MCF 10A (cell line): Measurements from ENCODE around the gene GJB5. TPM values are rescaled to one million over a fixed set of nuclear protein-coding genes. Genes with fewer than 3 reads are reported as not detected.

Source experiments
- BruUV-seq: library from RNA; stranded (reverse); fragments of 400-500 nt; replicated peaks from 2 replicates; lab custom pipeline; 2021; lab: Mats Ljungman, UMichigan
- CTCF ChIA-PET: fragments of 300-600 bp; sonication (Branson Sonifier 250); formaldehyde crosslinking; extraction: SDS; loops from one replicate; lab custom pipeline; 2021; ENCODE audit warnings: antibody characterized with exemption, inconsistent platforms; lab: Yijun Ruan, JAX
- POLR2A ChIA-PET: fragments of 300-600, 350-650 bp; sonication (Branson Sonifier 250); formaldehyde crosslinking; extraction: SDS; loops from one replicate; lab custom pipeline; 2020; ENCODE audit warnings: antibody characterized with exemption, inconsistent platforms; lab: Yijun Ruan, JAX
- DNase-seq: peaks from one replicate; pipeline ENCODE4 v3.0.0-alpha.2; 2018; ENCODE audit not compliant: unreplicated experiment
- H3K27ac Mint-ChIP-seq: one replicate; pipeline ENCODE4 v1.8.0; 2022; ENCODE audit warnings: mild to moderate bottlenecking, low read depth, mixed read lengths; ENCODE audit not compliant: unreplicated experiment
- H3K27me3 Mint-ChIP-seq: one replicate; pipeline ENCODE4 v1.8.0; 2022; ENCODE audit warnings: mixed read lengths; ENCODE audit not compliant: insufficient read depth, unreplicated experiment
- H3K36me3 Mint-ChIP-seq: one replicate; pipeline ENCODE4 v1.8.0; 2022; ENCODE audit warnings: mild to moderate bottlenecking, moderate library complexity, mixed read lengths; ENCODE audit not compliant: insufficient read depth, unreplicated experiment
- H3K4me1 Mint-ChIP-seq: one replicate; pipeline ENCODE4 v1.8.0; 2022; ENCODE audit warnings: mixed read lengths; ENCODE audit not compliant: insufficient read depth, unreplicated experiment
- H3K4me3 Mint-ChIP-seq: one replicate; pipeline ENCODE4 v1.8.0; 2022; ENCODE audit warnings: mild to moderate bottlenecking, moderate library complexity, mixed read lengths; ENCODE audit not compliant: unreplicated experiment
- H3K9me3 Mint-ChIP-seq: one replicate; pipeline ENCODE4 v1.8.0; 2022; ENCODE audit warnings: mixed read lengths; ENCODE audit not compliant: unreplicated experiment
- intact Hi-C: fragments of 100-400 bp; cut with micrococcal nuclease; formaldehyde crosslinking; loops from 2 replicates; pipeline ENCODE4 v1.14.1; 2022
- total RNA-seq: library from RNA; stranded (reverse); gene quantifications from 2 replicates; pipeline ENCODE4 v1.2.3, GENCODE V29; 2022
- TF ChIP-seq, protein P1 (sequence below): fragments of 200-600 bp; IDR thresholded peaks from one replicate; pipeline ENCODE4 v1.8.0; 2022; ENCODE audit warnings: antibody characterized with exemption, mild to moderate bottlenecking; ENCODE audit not compliant: unreplicated experiment

GJB5 gene
- total RNA-seq, 1 experiment from 2014 or later = 33.2 TPM

GRCh38 chr1:34758751-34759150 is 3.9 kb downstream of the GJB5 start:
- Mint-ChIP-seq H3K36me3 (no peaks in the 10 kb centered on the region), H3K4me1 (peaks cover 24% of the 10 kb centered on the region), H3K27ac (peak overlapping the region; percentile 33), H3K9me3 (peaks cover 4% of the 10 kb centered on the region), H3K27me3 (no peaks in the 10 kb centered on the region), H3K4me3 (no peak overlapping the region)
- no peak for DNase-seq
- intact Hi-C loops = no loop called here
- ChIA-PET CTCF (interaction anchor here (0.5 to 1.4 kb wide), 4 partner anchors 94 to 863 kb away, joined by 3 to 5 read pairs (median 4); partner anchors contain the start of genes NCDN and SMIM12), POLR2A (no interaction called here)
- BruUV-seq = no TSS peak
- TF ChIP-seq, protein P1, sequence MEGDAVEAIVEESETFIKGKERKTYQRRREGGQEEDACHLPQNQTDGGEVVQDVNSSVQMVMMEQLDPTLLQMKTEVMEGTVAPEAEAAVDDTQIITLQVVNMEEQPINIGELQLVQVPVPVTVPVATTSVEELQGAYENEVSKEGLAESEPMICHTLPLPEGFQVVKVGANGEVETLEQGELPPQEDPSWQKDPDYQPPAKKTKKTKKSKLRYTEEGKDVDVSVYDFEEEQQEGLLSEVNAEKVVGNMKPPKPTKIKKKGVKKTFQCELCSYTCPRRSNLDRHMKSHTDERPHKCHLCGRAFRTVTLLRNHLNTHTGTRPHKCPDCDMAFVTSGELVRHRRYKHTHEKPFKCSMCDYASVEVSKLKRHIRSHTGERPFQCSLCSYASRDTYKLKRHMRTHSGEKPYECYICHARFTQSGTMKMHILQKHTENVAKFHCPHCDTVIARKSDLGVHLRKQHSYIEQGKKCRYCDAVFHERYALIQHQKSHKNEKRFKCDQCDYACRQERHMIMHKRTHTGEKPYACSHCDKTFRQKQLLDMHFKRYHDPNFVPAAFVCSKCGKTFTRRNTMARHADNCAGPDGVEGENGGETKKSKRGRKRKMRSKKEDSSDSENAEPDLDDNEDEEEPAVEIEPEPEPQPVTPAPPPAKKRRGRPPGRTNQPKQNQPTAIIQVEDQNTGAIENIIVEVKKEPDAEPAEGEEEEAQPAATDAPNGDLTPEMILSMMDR = no peak

DNA sequence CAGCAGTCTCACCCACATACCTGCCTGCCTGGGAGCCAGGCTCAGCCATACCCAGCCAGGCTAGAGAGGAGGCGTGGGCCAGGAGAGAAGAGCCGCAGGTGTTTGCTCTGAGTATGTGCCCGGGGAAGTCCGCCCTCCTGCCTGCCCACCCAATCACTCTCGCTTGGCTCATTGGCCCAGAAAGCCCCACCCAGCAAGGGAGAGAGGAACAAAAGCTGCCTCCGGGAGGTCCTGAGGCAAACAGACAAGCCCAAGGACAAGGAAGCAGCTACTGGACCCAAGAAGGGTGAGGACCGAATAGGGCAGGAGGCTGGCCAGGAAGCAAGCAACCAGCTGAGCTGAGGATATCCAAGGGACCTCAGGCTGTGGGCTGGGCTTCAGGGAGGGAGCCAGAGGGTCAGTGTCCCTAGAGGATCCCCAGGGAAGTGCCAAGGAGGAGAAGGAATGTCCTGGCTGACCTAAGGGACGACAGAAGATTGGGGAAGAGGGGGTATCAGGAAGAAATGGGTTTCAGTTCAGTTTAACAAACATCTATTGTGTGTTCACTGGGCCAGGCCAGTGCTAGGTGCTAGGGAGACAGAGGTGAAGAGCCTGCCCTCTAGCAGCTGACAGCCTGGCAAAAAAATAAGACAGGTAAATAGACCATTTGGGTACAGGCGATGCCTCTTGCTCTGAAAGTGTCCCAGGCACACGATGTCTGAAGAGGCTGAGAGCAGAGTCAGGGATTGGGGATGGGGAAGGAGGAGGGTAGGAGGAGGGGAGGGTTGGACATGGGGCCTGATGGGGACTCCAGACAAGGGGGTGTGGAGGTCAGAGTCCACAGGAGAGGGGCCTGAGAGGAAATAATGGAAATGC is 4.9 kb downstream of the GJB5 start, which contains the start of gene GJB4:
TSS of gene GJB4 (plus strand) at position 238 of the 855 bp plus-strand sequence. CDS start 1,515 bp downstream, outside the sequence.
- TF ChIP-seq, protein P1 = no peak

DNA sequence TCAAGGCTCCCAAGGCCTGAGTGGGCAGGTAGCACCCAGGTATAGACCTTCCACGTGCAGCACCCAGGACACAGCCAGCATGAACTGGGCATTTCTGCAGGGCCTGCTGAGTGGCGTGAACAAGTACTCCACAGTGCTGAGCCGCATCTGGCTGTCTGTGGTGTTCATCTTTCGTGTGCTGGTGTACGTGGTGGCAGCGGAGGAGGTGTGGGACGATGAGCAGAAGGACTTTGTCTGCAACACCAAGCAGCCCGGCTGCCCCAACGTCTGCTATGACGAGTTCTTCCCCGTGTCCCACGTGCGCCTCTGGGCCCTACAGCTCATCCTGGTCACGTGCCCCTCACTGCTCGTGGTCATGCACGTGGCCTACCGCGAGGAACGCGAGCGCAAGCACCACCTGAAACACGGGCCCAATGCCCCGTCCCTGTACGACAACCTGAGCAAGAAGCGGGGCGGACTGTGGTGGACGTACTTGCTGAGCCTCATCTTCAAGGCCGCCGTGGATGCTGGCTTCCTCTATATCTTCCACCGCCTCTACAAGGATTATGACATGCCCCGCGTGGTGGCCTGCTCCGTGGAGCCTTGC is 6.4 kb downstream of the GJB5 start:
- ChIA-PET CTCF (interaction anchor here (0.6 to 1.8 kb wide), 3 partner anchors 18 to 25 kb away, joined by 3 to 8 read pairs (median 4); no protein-coding TSS in a partner anchor), POLR2A (no interaction called here)
- Mint-ChIP-seq H3K4me3 (no peak overlapping the region), H3K9me3 (no peaks in the 10 kb centered on the region), H3K4me1 (peaks cover 21% of the 10 kb centered on the region), H3K36me3 (no peaks in the 10 kb centered on the region), H3K27ac (no peak overlapping the region), H3K27me3 (no peaks in the 10 kb centered on the region)
- no TSS peak for BruUV-seq
- intact Hi-C loops = no loop called here
- TF ChIP-seq, protein P1 = no peak
- DNase-seq = no peak

More for the DNA sequence above, 4.9 kb downstream of the GJB5 start, which contains the start of gene GJB4:
- peak; percentile 22 for DNase-seq
- Mint-ChIP-seq H3K4me3 (no peak within 1 kb of the TSS), H3K9me3 (no peaks in the 10 kb centered on the region), H3K36me3 (no peaks in the 10 kb centered on the region), H3K27me3 (no peaks in the 10 kb centered on the region), H3K4me1 (peaks cover 21% of the 10 kb centered on the region), H3K27ac (peak within 1 kb of the TSS; percentile 33)
- no TSS peak for BruUV-seq
- intact Hi-C loops = no loop called here
- ChIA-PET POLR2A (no interaction called here), CTCF (interaction anchor here (0.7 to 1.3 kb wide), 2 partner anchors 93 to 1201 kb away, joined by 4 to 6 read pairs; no protein-coding TSS in a partner anchor)

DNA sequence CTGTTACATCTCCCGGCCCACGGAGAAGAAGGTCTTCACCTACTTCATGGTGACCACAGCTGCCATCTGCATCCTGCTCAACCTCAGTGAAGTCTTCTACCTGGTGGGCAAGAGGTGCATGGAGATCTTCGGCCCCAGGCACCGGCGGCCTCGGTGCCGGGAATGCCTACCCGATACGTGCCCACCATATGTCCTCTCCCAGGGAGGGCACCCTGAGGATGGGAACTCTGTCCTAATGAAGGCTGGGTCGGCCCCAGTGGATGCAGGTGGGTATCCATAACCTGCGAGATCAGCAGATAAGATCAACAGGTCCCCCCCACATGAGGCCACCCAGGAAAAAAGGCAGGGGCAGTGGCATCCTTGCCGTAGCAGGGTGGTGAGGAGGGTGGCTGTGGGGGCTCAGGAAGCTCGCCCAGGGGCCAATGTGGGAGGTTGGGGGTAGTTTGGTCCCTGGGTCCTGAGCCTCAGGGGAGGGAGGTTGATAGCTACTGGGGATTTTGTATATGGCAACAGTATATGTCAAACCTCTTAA is 7.0 kb downstream of the GJB5 start:
- H3K4me1 Mint-ChIP-seq = peaks cover 21% of the 10 kb centered on the region
- ChIA-PET POLR2A (no interaction called here), CTCF (interaction anchor here (0.6 to 1.8 kb wide), 4 partner anchors 19 to 91 kb away, joined by 3 to 8 read pairs (median 4); no protein-coding TSS in a partner anchor)
- intact Hi-C loops = no loop called here
- peak overlapping the region; percentile 5 for H3K27ac Mint-ChIP-seq
- H3K36me3 Mint-ChIP-seq = no peaks in the 10 kb centered on the region
- no peak for DNase-seq
- no peak overlapping the region for H3K4me3 Mint-ChIP-seq
- TF ChIP-seq, protein P1 = no peak
- H3K27me3 Mint-ChIP-seq = no peaks in the 10 kb centered on the region
- BruUV-seq = no TSS peak
- H3K9me3 Mint-ChIP-seq = no peaks in the 10 kb centered on the region
